PC-9 (cell line): ENCODE data around the gene PRR13. TPM values are rescaled to one million over a fixed set of nuclear protein-coding genes. Genes with fewer than 3 reads are reported as not detected.

Experiments
- BruUV-seq: library from RNA; stranded (reverse); fragments of 400-500 nt; replicated peaks from 2 replicates; lab custom pipeline; 2021; lab: Mats Ljungman, UMichigan
- CTCF ChIA-PET: fragments of 300-600 bp; sonication (Branson Sonifier 250); formaldehyde crosslinking; loops from one replicate; lab custom pipeline; 2022; ENCODE audit warnings: antibody characterized with exemption; lab: Charles Lee
- POLR2A ChIA-PET: fragments of 300-600 bp; sonication (Branson Sonifier 250); formaldehyde crosslinking; loops from one replicate; lab custom pipeline; 2022; ENCODE audit warnings: antibody characterized with exemption; ENCODE audit not compliant: unreplicated experiment; lab: Charles Lee
- DNase-seq, 2 experiments: peaks; one replicate each; pipeline versions ENCODE4 v3.0.0 to v3.0.0-alpha.2; 2015 to 2022; ENCODE audit warnings: mixed read lengths in 1 of 2
- H2AFZ ChIP-seq: fragments of 200-600 bp; sonication (generic); 2 replicates; pipeline ENCODE4 v1.8.1; 2017; ENCODE audit warnings: antibody characterized with exemption
- H3F3A ChIP-seq: fragments of 200-600 bp; sonication (generic); 2 replicates; pipeline ENCODE4 v1.8.1; 2017; ENCODE audit warnings: antibody characterized with exemption, mild to moderate bottlenecking, low read depth; ENCODE audit not compliant: insufficient read depth
- H3K27ac ChIP-seq: fragments of 200-600 bp; sonication (generic); 2 replicates; pipeline ENCODE4 v1.6.1; 2016; ENCODE audit warnings: mixed run types
- H3K27me3 ChIP-seq: fragments of 200-600 bp; sonication (generic); 2 replicates; pipeline ENCODE4 v1.6.1; 2016; ENCODE audit warnings: low read depth, mixed run types; ENCODE audit not compliant: insufficient read depth
- H3K36me3 ChIP-seq: fragments of 200-600 bp; sonication (generic); 2 replicates; pipeline ENCODE4 v1.6.1; 2016; ENCODE audit warnings: low read depth, mixed run types
- H3K4me1 ChIP-seq: fragments of 200-600 bp; sonication (generic); replicated peaks from 2 replicates; pipeline ENCODE4 v1.6.1; 2016; ENCODE audit warnings: mixed run types; ENCODE audit not compliant: insufficient read depth
- H3K4me2 ChIP-seq: fragments of 200-600 bp; sonication (generic); 2 replicates; pipeline ENCODE4 v1.6.1; 2017; ENCODE audit warnings: mixed run types
- H3K4me3 ChIP-seq: fragments of 200-600 bp; sonication (generic); 2 replicates; pipeline ENCODE4 v1.6.1; 2016; ENCODE audit warnings: mixed run types
- H3K79me2 ChIP-seq: fragments of 200-600 bp; sonication (generic); 2 replicates; pipeline ENCODE4 v1.6.1; 2017; ENCODE audit warnings: low read depth, mixed run types
- H3K9me2 ChIP-seq: fragments of 200-600 bp; sonication (generic); 2 replicates; pipeline ENCODE4 v1.8.1; 2017; ENCODE audit warnings: mild to moderate bottlenecking; ENCODE audit not compliant: insufficient read depth
- H3K9me3 ChIP-seq: fragments of 200-600 bp; sonication (generic); 2 replicates; pipeline ENCODE4 v1.8.1; 2016; ENCODE audit warnings: low read depth; ENCODE audit not compliant: insufficient read depth
- H4K20me1 ChIP-seq: fragments of 200-600 bp; sonication (generic); 2 replicates; pipeline ENCODE4 v1.8.1; 2017; ENCODE audit not compliant: insufficient read depth
- CTCF ChIP-seq: fragments of 200-600 bp; sonication (generic); conservative IDR thresholded peaks from 2 replicates; pipeline ENCODE4 v1.6.1; 2017; ENCODE audit warnings: mixed run types, antibody characterized with exemption, mild to moderate bottlenecking, moderate library complexity
- EZH2 ChIP-seq: fragments of 200-600 bp; sonication (generic); IDR thresholded peaks from 2 replicates; pipeline ENCODE4 v1.8.0; 2017; ENCODE audit warnings: antibody characterized with exemption, low read depth
- intact Hi-C: fragments of 100-400 bp; cut with micrococcal nuclease; formaldehyde crosslinking; loops from one replicate; pipeline ENCODE4 v1.10.0; 2022; ENCODE audit not compliant: unreplicated experiment
- total RNA-seq: library from RNA; stranded (reverse); gene quantifications from 2 replicates; pipeline ENCODE4 v1.2.3, GENCODE V29; 2021

The PRR13 gene
- total RNA-seq, 1 experiment from 2014 or later: 203 TPM

- Histone ChIP-seq H3K27me3 (no peaks in the 10 kb centered on the region), H3K36me3 (no peaks in the 10 kb centered on the region), H3K4me3 (no peak overlapping the region), H3F3A (peaks cover 40% of the 10 kb centered on the region), H4K20me1 (peaks cover 15% of the 10 kb centered on the region), H3K9me2 (no peaks in the 10 kb centered on the region), H2AFZ (no peak overlapping the region), H3K9me3 (no peaks in the 10 kb centered on the region), H3K4me1 (no peaks in the 10 kb centered on the region), H3K27ac (no peak overlapping the region), H3K4me2 (no peak overlapping the region), H3K79me2 (no peaks in the 10 kb centered on the region)
- BruUV-seq: no TSS peak
- ChIA-PET POLR2A (no interaction called here), CTCF (no interaction called here)
- TF ChIP-seq CTCF (no peak), EZH2 (no peak)
- DNase-seq: peak in 1 of 2 experiments; percentile 32
- intact Hi-C loops: no loop called here
Observed at GRCh38 chr12:53486736-53487487, 45.4 kb downstream of the PRR13 start.

GRCh38 chr12:53489242-53489864 lies 47.8 kb downstream of the PRR13 start:
- no peaks in the 10 kb centered on the region for H3K36me3 ChIP-seq
- TF ChIP-seq EZH2: no peak
- no peak for TF ChIP-seq CTCF
- peaks cover 14% of the 10 kb centered on the region; the same call in 1 of the 2 replicates for H3K4me1 ChIP-seq
- CTCF ChIA-PET: no interaction called here
- H3K9me2 ChIP-seq: no peaks in the 10 kb centered on the region
- no peak overlapping the region for H3K4me2 ChIP-seq
- H3K27ac ChIP-seq: no peak overlapping the region
- POLR2A ChIA-PET: no interaction called here
- no peak overlapping the region for H2AFZ ChIP-seq
- DNase-seq: no peak
- H4K20me1 ChIP-seq: no peaks in the 10 kb centered on the region
- no peaks in the 10 kb centered on the region for H3K27me3 ChIP-seq
- H3K4me3 ChIP-seq: no peak overlapping the region
- BruUV-seq: no TSS peak
- H3F3A ChIP-seq: peaks cover 24% of the 10 kb centered on the region
- H3K9me3 ChIP-seq: no peaks in the 10 kb centered on the region
- no peaks in the 10 kb centered on the region for H3K79me2 ChIP-seq
- intact Hi-C loops: no loop called here

DNA sequence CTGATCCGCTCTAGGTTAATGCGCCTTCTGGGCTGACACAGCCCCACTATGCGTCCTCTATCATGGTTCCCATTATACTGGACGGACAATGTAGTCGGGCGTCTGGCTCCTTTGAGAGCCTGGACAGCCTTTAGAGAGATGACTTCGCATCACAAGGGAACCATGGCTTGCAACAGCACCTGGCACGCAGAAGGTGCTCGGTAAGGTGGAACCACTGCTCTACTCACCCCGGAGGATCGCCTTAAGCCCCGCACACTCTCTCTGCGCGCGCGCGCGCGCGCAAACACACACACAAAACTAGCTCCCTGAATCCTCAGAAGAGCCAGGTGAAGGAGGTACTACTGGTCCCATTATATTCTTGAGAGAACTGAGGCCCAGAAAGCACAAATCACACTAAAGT lies 50.7 kb downstream of the PRR13 start:
- intact Hi-C loops: no loop called here
- DNase-seq: no peak
- Histone ChIP-seq H3K27me3 (no peaks in the 10 kb centered on the region), H3F3A (peaks cover 29% of the 10 kb centered on the region), H3K9me2 (no peaks in the 10 kb centered on the region), H3K27ac (no peak overlapping the region), H3K4me2 (peak overlapping the region; percentile 83), H3K36me3 (no peaks in the 10 kb centered on the region), H3K4me1 (peaks cover 25% of the 10 kb centered on the region; the same call in 1 of the 2 replicates), H4K20me1 (no peaks in the 10 kb centered on the region), H3K4me3 (no peak overlapping the region; the same call in 1 of the 2 replicates), H3K9me3 (no peaks in the 10 kb centered on the region), H2AFZ (no peak overlapping the region), H3K79me2 (no peaks in the 10 kb centered on the region)
- TSS peak; percentile 66 for BruUV-seq
- ChIA-PET POLR2A (interaction anchor here (0.6 kb wide), 1 partner anchor 9 kb away, joined by 4 read pairs; the partner anchor contains the start of gene TARBP2), CTCF (interaction anchor here (1.1 kb wide), 1 partner anchor 17 kb away, joined by 3 read pairs; no protein-coding TSS in a partner anchor)
- TF ChIP-seq EZH2 (no peak), CTCF (no peak)
